HEK293 (cell line): ENCODE data around the gene CRTC1.

Experiments
- CTCF ChIA-PET: fragments of 350-600 bp; formaldehyde crosslinking; extraction: SDS; loops from one replicate; lab custom pipeline; 2021; ENCODE audit warnings: antibody characterized with exemption; lab: Yijun Ruan, JAX
- POLR2A ChIA-PET: fragments of 300-600 bp; formaldehyde crosslinking; extraction: SDS; loops from one replicate; lab custom pipeline; 2020; ENCODE audit warnings: antibody characterized with exemption, inconsistent platforms; lab: Yijun Ruan, JAX
- H3K27ac ChIP-seq: fragments of 200-500 bp; sonication (Bioruptor generic); 2 replicates; pipeline ENCODE4 v1.5.1; 2014; ENCODE audit warnings: low read depth, low read length, control low read depth, inconsistent platforms; ENCODE audit errors: extremely low read depth
- H3K36me3 ChIP-seq, 2 experiments: fragments of 200-500 bp in 1 of 2; sonication (Bioruptor generic) in 1 of 2; 1 replicate in 1 of 2; 2 replicates in 1 of 2; pipeline ENCODE4 v1.5.1; 2014 to 2017; ENCODE audit warnings: inconsistent platforms in 2 of 2, low read length in 2 of 2; ENCODE audit not compliant: control insufficient read depth in 2 of 2, insufficient read depth in 1 of 2
- H3K4me1 ChIP-seq: fragments of 200-500 bp; sonication (Bioruptor generic); 2 replicates; pipeline ENCODE4 v1.5.1; 2014; ENCODE audit warnings: mild to moderate bottlenecking, low read length, inconsistent platforms; ENCODE audit not compliant: control insufficient read depth, insufficient read depth
- H3K4me3 ChIP-seq: 2 replicates; pipeline ENCODE4 v1.5.1; 2011; ENCODE audit warnings: low read depth, mild to moderate bottlenecking, control low read depth, low read length, moderate library complexity
- H3K9me3 ChIP-seq: fragments of 200-500 bp; sonication (Bioruptor generic); 2 replicates; pipeline ENCODE4 v1.5.1; 2014; ENCODE audit warnings: low read depth, low read length, inconsistent platforms; ENCODE audit not compliant: control insufficient read depth, insufficient read depth
- FEZF1 ChIP-seq: fragments of 450-650 bp; formaldehyde crosslinking; IDR thresholded peaks from 2 replicates; pipeline ENCODE4 v1.5.1; 2016; ENCODE audit warnings: missing biosample characterization, missing genetic modification characterization
- HOXD13 ChIP-seq: sonication (generic); formaldehyde crosslinking; IDR thresholded peaks from 2 replicates; pipeline ENCODE4 v1.8.0; 2022; ENCODE audit warnings: missing genetic modification reagents, borderline replicate concordance
- IKZF3 ChIP-seq: fragments of 450-650 bp; IDR thresholded peaks from 2 replicates; pipeline ENCODE4 v1.5.0; 2018; ENCODE audit warnings: missing biosample characterization, mild to moderate bottlenecking, missing genetic modification characterization, moderate library complexity
- ZBTB48 ChIP-seq: fragments of 450-650 bp; formaldehyde crosslinking; IDR thresholded peaks from 2 replicates; pipeline ENCODE4 v1.5.1; 2016; ENCODE audit warnings: missing biosample characterization, missing genetic modification characterization
- ZNF157 ChIP-seq: fragments of 450-650 bp; formaldehyde crosslinking; IDR thresholded peaks from 2 replicates; pipeline ENCODE4 v1.5.1; 2016; ENCODE audit warnings: missing biosample characterization, missing genetic modification characterization
- ZNF16 ChIP-seq: fragments of 450-650 bp; formaldehyde crosslinking; IDR thresholded peaks from 2 replicates; pipeline ENCODE4 v1.5.1; 2016; ENCODE audit warnings: low read depth, missing biosample characterization, missing genetic modification characterization
- ZNF184 ChIP-seq: fragments of 450-650 bp; IDR thresholded peaks from 2 replicates; pipeline ENCODE4 v1.5.1; 2018; ENCODE audit warnings: missing biosample characterization, mild to moderate bottlenecking, missing genetic modification characterization
- ZNF426 ChIP-seq: fragments of 450-650 bp; formaldehyde crosslinking; IDR thresholded peaks from 2 replicates; pipeline ENCODE4 v1.5.1; 2017; ENCODE audit warnings: missing biosample characterization, missing genetic modification characterization, mild to moderate bottlenecking, inconsistent platforms, moderate library complexity
- ZNF549 ChIP-seq: fragments of 450-650 bp; IDR thresholded peaks from 2 replicates; pipeline ENCODE4 v1.5.1; 2018; ENCODE audit warnings: missing biosample characterization, missing genetic modification characterization, mild to moderate bottlenecking, inconsistent platforms, moderate library complexity
- ZNF571 ChIP-seq: fragments of 450-650 bp; formaldehyde crosslinking; IDR thresholded peaks from 2 replicates; pipeline ENCODE4 v1.5.0; 2017; ENCODE audit warnings: missing biosample characterization, missing genetic modification characterization
- ZNF664 ChIP-seq: fragments of 450-650 bp; formaldehyde crosslinking; IDR thresholded peaks from 2 replicates; pipeline ENCODE4 v1.5.1; 2016; ENCODE audit warnings: missing biosample characterization, missing genetic modification characterization
- ZNF76 ChIP-seq: fragments of 450-650 bp; formaldehyde crosslinking; IDR thresholded peaks from 2 replicates; pipeline ENCODE4; 2016; ENCODE audit warnings: low read depth, missing biosample characterization, missing genetic modification characterization, borderline replicate concordance
- ZNF777 ChIP-seq: fragments of 450-650 bp; formaldehyde crosslinking; IDR thresholded peaks from 2 replicates; pipeline ENCODE4 v1.5.1; 2017; ENCODE audit warnings: missing biosample characterization, missing genetic modification characterization, borderline replicate concordance
- ZNF837 ChIP-seq: fragments of 450-650 bp; formaldehyde crosslinking; IDR thresholded peaks from 2 replicates; pipeline ENCODE4 v1.5.1; 2016; ENCODE audit warnings: missing biosample characterization, missing genetic modification characterization
- ZSCAN16 ChIP-seq: fragments of 450-650 bp; formaldehyde crosslinking; IDR thresholded peaks from 2 replicates; pipeline ENCODE4 v1.5.1; 2016; ENCODE audit warnings: missing biosample characterization, missing genetic modification characterization
- TF ChIP-seq, protein P1 (sequence below): fragments of 450-650 bp; IDR thresholded peaks from 2 replicates; pipeline ENCODE4 v1.5.1; 2018; ENCODE audit warnings: missing biosample characterization, missing genetic modification characterization
- TF ChIP-seq, protein P2 (sequence below): sonication (generic); formaldehyde crosslinking; IDR thresholded peaks from 2 replicates; pipeline ENCODE4 v1.8.1; 2022; ENCODE audit warnings: mild to moderate bottlenecking, moderate library complexity, missing genetic modification reagents
- TF ChIP-seq, protein P3 (sequence below): fragments of 450-650 bp; formaldehyde crosslinking; optimal IDR thresholded peaks from 2 replicates; pipeline ENCODE3; 2016; ENCODE audit warnings: missing biosample characterization, mild to moderate bottlenecking, missing genetic modification characterization
- TF ChIP-seq, protein P4 (sequence below): fragments of 450-650 bp; formaldehyde crosslinking; IDR thresholded peaks from 2 replicates; pipeline ENCODE4 v1.5.1; 2016; ENCODE audit warnings: missing biosample characterization, missing genetic modification characterization

The CRTC1 gene

DNA sequence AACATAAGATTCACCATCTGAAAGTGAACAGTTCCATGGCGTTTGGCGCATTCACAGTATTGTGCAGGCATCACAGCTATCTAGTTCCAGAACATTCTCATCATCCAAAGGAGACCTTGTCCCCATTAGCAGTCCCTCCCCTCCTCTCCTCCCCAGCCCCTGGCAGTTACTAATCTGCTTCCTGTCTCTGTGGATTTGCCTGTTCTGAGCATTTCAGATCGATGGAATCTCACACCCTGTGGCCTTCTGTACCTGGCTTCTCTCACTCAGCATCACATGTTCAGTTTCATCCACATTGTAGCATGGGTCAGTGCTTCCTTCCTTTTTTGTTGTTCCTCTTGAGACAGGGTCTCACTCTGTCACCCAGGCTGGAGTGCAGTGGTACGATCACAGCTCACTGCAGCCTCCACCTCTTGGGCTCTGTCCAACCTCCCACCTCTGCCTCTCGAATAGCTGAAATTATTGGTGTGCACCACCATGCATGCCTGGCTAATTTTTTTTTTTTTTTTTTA is 34.6 kb downstream of the CRTC1 start:
- TF ChIP-seq ZNF184 (tag by site-specific recombination), result no peak
- ChIA-PET POLR2A (no interaction called here), CTCF (no interaction called here)
- Histone ChIP-seq H3K27ac (no peak overlapping the region), H3K4me1 (no peaks in the 10 kb centered on the region), H3K9me3 (no peaks in the 10 kb centered on the region), H3K36me3 (no peaks in the 10 kb centered on the region), H3K4me3 (no peak overlapping the region)

DNA sequence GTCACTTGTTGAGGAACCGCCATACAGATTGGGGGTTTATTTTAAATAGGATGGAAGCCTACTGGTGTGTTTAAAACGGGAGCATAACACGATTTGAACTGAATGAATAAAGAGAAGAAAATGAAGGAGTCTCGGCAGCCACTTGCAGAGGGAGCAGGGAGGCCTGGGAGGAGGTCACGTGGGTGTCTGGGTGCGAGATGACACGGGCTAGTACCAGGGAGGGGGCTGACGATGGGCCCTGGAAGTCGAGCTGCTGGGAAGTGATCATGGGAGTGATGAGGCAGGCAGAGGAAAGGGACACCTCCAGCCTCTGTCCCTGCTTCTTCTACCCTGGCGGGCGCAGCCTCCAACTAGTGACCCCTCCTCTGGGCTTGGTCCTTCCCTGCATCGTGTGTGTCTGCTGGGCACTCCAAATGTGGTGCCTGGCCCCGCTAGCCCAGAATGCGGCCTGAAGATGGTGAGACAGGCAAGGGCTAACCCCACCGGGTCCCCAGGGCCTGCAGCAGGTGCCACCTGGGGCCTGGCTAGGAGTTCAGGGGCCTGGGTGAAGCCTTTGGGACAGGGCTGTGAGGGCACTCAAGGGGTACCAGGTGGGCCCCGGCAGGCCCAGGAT is 35.5 kb downstream of the CRTC1 start:
- Histone ChIP-seq H3K4me3 (no peak overlapping the region), H3K4me1 (no peaks in the 10 kb centered on the region), H3K9me3 (no peaks in the 10 kb centered on the region), H3K36me3 (no peaks in the 10 kb centered on the region), H3K27ac (no peak overlapping the region)
- POLR2A ChIA-PET, result no interaction called here
- CTCF ChIA-PET, result no interaction called here
- TF ChIP-seq, protein P1, sequence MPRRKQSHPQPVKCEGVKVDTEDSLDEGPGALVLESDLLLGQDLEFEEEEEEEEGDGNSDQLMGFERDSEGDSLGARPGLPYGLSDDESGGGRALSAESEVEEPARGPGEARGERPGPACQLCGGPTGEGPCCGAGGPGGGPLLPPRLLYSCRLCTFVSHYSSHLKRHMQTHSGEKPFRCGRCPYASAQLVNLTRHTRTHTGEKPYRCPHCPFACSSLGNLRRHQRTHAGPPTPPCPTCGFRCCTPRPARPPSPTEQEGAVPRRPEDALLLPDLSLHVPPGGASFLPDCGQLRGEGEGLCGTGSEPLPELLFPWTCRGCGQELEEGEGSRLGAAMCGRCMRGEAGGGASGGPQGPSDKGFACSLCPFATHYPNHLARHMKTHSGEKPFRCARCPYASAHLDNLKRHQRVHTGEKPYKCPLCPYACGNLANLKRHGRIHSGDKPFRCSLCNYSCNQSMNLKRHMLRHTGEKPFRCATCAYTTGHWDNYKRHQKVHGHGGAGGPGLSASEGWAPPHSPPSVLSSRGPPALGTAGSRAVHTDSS (tag by site-specific recombination), result no peak
- no peak for TF ChIP-seq ZNF549
- TF ChIP-seq, protein P2, sequence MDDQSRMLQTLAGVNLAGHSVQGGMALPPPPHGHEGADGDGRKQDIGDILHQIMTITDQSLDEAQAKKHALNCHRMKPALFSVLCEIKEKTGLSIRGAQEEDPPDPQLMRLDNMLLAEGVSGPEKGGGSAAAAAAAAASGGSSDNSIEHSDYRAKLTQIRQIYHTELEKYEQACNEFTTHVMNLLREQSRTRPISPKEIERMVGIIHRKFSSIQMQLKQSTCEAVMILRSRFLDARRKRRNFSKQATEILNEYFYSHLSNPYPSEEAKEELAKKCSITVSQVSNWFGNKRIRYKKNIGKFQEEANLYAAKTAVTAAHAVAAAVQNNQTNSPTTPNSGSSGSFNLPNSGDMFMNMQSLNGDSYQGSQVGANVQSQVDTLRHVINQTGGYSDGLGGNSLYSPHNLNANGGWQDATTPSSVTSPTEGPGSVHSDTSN (CRISPR knock-in tag), result no peak
- no peak for TF ChIP-seq ZNF837 (tag by site-specific recombination)
- no peak for TF ChIP-seq ZBTB48 (tag by site-specific recombination)
- TF ChIP-seq, protein P3, sequence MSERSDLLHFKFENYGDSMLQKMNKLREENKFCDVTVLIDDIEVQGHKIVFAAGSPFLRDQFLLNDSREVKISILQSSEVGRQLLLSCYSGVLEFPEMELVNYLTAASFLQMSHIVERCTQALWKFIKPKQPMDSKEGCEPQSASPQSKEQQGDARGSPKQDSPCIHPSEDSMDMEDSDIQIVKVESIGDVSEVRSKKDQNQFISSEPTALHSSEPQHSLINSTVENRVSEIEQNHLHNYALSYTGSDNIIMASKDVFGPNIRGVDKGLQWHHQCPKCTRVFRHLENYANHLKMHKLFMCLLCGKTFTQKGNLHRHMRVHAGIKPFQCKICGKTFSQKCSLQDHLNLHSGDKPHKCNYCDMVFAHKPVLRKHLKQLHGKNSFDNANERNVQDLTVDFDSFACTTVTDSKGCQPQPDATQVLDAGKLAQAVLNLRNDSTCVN (tag by site-specific recombination), result no peak
- TF ChIP-seq ZNF426, result no peak
- TF ChIP-seq IKZF3 (tag by site-specific recombination), result no peak
- TF ChIP-seq, protein P4, sequence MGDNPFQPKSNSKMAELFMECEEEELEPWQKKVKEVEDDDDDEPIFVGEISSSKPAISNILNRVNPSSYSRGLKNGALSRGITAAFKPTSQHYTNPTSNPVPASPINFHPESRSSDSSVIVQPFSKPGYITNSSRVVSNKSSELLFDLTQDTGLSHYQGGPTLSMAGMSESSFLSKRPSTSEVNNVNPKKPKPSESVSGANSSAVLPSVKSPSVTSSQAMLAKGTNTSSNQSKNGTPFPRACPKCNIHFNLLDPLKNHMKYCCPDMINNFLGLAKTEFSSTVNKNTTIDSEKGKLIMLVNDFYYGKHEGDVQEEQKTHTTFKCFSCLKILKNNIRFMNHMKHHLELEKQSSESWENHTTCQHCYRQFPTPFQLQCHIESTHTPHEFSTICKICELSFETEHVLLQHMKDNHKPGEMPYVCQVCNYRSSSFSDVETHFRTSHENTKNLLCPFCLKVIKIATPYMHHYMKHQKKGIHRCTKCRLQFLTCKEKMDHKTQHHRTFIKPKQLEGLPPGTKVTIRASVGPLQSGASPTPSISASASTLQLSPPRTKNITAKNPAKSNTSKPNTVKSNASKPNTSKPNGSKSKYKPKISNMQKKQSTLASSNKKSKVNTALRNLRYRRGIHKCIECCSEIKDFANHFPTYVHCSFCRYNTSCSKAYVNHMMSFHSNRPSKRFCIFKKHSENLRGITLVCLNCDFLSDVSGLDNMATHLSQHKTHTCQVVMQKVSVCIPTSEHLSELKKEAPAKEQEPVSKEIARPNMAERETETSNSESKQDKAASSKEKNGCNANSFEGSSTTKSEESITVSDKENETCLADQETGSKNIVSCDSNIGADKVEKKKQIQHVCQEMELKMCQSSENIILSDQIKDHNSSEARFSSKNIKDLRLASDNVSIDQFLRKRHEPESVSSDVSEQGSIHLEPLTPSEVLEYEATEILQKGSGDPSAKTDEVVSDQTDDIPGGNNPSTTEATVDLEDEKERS, result no peak
- TF ChIP-seq ZSCAN16, result no peak
- TF ChIP-seq ZNF76, result no peak
- no peak for TF ChIP-seq FEZF1
- no peak for TF ChIP-seq ZNF664 (tag by site-specific recombination)
- no peak for TF ChIP-seq HOXD13 (CRISPR knock-in tag)

DNA sequence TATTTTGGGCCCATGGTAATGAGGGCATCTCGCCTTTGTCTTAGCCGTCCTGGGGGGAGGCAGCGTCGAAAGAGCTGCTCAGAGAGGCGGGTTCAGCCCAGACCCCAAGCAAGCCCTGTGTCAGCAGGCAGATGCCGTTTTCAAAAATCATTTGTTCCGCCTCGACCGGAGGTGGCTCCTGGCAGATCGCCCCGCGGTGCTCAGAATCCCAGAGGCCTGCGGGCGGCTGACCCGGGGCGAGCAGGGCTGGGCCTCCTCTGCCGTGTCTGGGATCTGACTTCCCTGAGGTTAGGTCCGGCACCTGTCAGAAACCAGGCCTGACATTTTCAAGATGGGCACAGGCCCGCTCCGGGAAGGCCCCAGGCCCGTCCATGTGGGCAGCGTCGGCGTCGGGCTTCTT is 36.1 kb downstream of the CRTC1 start:
- ChIA-PET CTCF (no interaction called here), POLR2A (no interaction called here)
- no peaks in the 10 kb centered on the region for H3K4me1 ChIP-seq
- no peaks in the 10 kb centered on the region for H3K36me3 ChIP-seq
- no peaks in the 10 kb centered on the region for H3K9me3 ChIP-seq
- no peak overlapping the region for H3K4me3 ChIP-seq
- no peak overlapping the region for H3K27ac ChIP-seq
- TF ChIP-seq ZNF16 (tag by site-specific recombination) (no peak), ZNF777 (no peak), ZNF837 (tag by site-specific recombination) (no peak), ZNF157 (no peak), ZNF571 (tag by site-specific recombination) (no peak)
- TF ChIP-seq, protein P4, result no peak
